Epithelial cell of proximal tubule (primary cell): ENCODE results near the gene SNAI3. TPM values are rescaled to one million over a fixed set of nuclear protein-coding genes. Genes with fewer than 3 reads are reported as not detected.

ENCODE experiments used
- DNase-seq: peaks from one replicate; pipeline ENCODE4 v3.0.0-alpha.2; 2011; ENCODE audit warnings: low read depth
- H3K4me3 ChIP-seq: 2 replicates; pipeline ENCODE4 v1.5.1; 2011; ENCODE audit warnings: low read depth, mild to moderate bottlenecking, low read length
- total RNA-seq: library from RNA; depleted of rRNA; stranded (reverse); fragments of >200 nt; gene quantifications from 2 replicates; pipeline ENCODE4 v1.2.3, GENCODE V29; 2015
- TF ChIP-seq, protein P1 (sequence below): conservative IDR thresholded peaks from 2 replicates; pipeline ENCODE4 v1.5.1; 2012; ENCODE audit warnings: low read depth, mild to moderate bottlenecking, low read length

SNAI3 gene
- total RNA-seq, 1 donor from 2014 or later, result 0.23 TPM

DNA sequence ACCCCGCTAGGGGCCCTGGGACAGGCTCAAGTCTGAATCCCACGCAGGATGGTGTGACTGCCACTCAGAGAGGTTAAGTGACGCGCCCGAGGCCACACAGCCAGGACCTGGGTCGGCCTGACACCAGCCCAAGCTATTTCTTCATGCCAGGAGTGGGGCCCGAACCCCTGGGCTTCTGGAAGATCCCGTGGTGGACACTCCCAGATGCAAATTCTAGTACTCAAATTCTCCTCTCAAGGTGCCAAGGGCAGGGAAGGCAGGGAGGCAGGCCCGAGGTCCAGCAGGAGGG lies 42.7 kb downstream of the SNAI3 start:
- H3K4me3 ChIP-seq, result no peak overlapping the region
- TF ChIP-seq, protein P1, sequence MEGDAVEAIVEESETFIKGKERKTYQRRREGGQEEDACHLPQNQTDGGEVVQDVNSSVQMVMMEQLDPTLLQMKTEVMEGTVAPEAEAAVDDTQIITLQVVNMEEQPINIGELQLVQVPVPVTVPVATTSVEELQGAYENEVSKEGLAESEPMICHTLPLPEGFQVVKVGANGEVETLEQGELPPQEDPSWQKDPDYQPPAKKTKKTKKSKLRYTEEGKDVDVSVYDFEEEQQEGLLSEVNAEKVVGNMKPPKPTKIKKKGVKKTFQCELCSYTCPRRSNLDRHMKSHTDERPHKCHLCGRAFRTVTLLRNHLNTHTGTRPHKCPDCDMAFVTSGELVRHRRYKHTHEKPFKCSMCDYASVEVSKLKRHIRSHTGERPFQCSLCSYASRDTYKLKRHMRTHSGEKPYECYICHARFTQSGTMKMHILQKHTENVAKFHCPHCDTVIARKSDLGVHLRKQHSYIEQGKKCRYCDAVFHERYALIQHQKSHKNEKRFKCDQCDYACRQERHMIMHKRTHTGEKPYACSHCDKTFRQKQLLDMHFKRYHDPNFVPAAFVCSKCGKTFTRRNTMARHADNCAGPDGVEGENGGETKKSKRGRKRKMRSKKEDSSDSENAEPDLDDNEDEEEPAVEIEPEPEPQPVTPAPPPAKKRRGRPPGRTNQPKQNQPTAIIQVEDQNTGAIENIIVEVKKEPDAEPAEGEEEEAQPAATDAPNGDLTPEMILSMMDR, result no peak
- no peak for DNase-seq

DNA sequence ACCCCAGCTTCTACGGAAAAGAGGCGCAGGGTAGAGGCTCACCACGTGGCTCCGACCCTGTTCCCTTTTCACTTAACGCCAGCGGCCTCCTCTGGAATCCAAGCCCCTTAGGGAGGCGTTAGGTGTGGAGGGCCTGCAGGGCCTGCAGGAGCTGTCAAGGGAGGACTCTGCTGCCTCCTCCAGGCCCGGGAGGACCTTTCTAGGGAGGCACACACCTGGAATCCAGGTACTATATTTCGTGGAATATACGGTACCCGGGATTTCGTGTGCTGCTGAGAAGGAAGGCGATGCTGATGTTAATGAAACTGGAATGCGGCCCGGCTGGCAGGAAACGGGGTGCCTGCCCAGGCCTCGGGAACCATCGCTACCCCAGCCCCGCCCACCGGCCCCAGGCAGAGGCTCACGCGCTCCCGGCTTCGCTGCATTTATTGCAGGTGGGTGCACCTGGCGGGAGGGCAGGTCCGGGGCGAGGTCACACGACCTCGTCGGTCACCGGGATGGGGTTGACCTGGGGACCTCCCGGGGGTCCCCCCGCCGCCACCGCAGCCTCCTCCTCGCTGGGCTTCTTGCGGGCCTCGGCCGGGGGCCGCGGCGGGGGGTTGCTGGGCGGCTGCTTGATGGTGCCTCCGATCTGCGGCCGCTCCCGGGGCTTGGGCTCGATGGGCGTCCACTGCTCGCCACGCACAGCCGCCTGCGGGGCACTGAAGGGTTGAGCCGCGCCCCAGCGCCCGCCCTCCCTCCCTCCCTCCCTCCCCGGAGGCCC lies 43.2 kb downstream of the SNAI3 start:
- no peak for DNase-seq
- TF ChIP-seq, protein P1, result no peak
- no peak overlapping the region for H3K4me3 ChIP-seq

DNA sequence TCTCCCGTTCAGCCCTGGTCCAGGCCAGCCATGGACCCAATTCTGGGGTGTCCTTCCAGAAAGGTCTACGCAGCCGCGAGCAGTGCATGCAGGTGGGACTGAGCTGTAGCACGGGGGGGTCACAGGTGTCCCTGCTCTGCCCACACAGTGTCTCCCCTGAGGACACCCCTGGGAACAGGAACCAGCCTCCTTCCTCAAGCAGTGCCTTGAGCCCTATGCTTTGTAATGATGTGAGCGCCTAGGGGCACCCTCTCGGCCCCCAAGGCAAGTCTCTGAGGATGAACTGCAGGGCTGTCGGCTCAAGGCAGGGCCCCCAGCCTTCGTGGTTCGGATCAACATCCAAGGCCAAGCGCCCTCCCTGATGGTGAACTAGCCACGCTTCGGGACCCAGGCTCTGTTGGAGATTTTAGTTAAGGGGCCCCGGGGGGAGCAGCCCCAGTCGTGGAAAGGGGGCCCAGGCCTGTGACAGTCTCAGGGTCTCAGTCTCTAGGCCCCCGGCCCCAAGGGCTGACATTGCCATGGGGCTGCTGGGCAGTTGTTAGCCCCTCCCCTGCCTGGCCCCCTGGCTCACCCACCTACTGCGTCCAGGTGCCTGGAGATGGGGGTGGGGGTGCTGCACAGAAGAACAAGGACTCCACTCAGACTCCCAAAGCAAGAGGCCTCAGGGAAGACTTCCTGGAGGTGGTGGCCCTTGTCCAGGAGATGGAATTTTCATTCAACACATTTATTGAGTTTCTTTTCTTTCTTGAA lies 45.6 kb downstream of the SNAI3 start:
- TF ChIP-seq, protein P1, result no peak
- H3K4me3 ChIP-seq, result no peak overlapping the region
- no peak for DNase-seq

DNA sequence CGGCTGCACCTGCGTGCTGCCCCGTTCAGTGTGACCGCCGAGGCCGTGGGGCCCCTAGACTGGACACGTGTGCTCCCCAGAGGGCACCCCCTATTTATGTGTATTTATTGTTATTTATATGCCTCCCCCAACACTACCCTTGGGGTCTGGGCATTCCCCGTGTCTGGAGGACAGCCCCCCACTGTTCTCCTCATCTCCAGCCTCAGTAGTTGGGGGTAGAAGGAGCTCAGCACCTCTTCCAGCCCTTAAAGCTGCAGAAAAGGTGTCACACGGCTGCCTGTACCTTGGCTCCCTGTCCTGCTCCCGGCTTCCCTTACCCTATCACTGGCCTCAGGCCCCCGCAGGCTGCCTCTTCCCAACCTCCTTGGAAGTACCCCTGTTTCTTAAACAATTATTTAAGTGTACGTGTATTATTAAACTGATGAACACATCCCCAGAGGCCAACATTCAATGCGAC lies 46.2 kb downstream of the SNAI3 start:
- DNase-seq, result no peak
- H3K4me3 ChIP-seq, result no peak overlapping the region
- TF ChIP-seq, protein P1, result no peak

DNA sequence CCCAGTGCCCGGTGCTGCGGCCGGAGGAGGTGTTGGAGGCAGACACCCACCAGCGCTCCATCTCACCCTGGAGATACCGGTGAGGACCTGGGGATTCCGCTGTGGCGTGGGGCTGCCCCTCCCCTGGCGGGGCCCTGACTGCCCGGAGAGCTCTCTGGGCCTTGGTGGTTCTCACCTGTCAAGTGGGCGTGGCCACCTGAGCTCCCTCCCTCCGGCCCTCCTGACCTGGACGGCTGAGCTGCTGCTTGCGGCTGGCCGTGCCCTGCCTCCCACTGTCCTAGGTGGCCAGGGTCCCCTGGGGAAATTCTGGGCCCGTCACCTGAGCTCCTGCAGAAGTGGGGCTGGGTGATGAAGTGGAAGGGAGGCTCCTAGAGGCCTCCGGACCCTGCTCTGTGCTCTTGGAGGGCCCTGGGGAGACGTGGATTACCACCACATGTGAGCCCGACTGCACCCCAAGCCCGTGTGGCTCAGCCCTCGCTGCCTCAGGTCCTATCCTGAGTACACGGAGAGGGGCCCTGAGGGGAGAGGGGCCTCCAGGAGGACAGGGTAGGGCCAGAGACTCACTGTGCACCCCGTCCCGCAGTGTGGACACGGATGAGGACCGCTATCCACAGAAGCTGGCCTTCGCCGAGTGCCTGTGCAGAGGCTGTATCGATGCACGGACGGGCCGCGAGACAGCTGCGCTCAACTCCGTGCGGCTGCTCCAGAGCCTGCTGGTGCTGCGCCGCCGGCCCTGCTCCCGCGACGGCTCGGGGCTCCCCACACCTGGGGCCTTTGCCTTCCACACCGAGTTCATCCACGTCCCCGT lies 46.9 kb downstream of the SNAI3 start:
- TF ChIP-seq, protein P1, result no peak
- no peak for DNase-seq
- H3K4me3 ChIP-seq, result no peak overlapping the region

DNA sequence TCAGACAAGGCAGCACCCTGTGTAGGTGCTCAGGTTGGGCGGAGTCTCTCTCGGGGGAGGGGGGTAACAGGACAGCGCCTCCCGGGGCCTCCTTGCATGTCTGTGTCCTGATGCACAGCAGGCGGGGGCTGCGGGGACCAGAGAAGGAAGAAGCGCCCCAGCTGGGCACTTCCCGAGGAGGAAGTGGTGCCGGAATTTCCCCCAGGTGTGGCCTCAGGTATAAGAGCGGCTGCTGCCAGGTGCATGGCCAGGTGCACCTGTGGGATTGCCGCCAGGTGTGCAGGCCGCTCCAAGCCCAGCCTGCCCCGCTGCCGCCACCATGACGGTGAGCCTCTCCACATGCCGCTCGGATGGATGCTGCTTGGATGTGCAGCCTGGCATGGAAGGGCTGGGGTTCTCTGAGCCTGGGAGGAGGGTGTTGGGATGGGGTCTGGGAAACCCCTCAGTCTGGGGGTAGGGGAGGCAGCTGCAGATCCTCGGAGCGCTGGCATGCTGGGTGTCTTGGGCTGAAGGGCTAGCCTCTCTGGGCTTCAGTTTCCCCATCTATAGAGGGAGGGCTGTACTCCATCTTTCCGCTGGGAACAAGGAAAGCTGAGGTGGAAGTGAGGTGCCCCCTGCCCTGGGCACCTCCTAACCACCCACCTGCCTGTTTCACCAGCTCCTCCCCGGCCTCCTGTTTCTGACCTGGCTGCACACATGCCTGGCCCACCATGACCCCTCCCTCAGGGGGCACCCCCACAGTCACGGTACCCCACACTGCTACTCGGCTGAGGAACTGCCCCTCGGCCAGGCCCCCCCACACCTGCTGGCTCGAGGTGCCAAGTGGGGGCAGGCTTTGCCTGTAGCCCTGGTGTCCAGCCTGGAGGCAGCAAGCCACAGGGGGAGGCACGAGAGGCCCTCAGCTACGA lies 47.7 kb downstream of the SNAI3 start, which contains the start of gene IL17C:
Gene IL17C, plus strand, starts transcription at position 250 of the 908 bp plus-strand sequence. Its CDS starts 70 bp downstream, at position 320.
- TF ChIP-seq, protein P1, result no peak
- no peak for DNase-seq

More for the DNA sequence above, 47.7 kb downstream of the SNAI3 start, which contains the start of gene IL17C:
- H3K4me3 ChIP-seq, result no peak within 1 kb of the TSS
